Sigmoid colon (tissue), 7 donors: Measurements from ENCODE around the gene TUT4. TPM values are rescaled to one million over a fixed set of nuclear protein-coding genes. Genes with fewer than 3 reads are reported as not detected.

Experiments used
- DNase-seq: peaks from one replicate; pipeline ENCODE4 v3.0.0-alpha.2; 2019
- H3K27ac ChIP-seq, 4 donors: fragments of 200-600 bp; sonication (generic); one replicate each; pipeline ENCODE4 v1.5.1; 2016 to 2019; ENCODE audit warnings: mild to moderate bottlenecking in 1 of 4
- H3K27me3 ChIP-seq, 3 donors: fragments of 200-600 bp; sonication (generic); one replicate each; pipeline ENCODE4 v1.5.1; 2019; ENCODE audit warnings: mild to moderate bottlenecking in 1 of 3
- H3K36me3 ChIP-seq, 4 donors: fragments of 200-600 bp; sonication (generic); one replicate each; pipeline ENCODE4 v1.5.1; 2016 to 2019
- H3K4me1 ChIP-seq, 4 donors: fragments of 200-600 bp; sonication (generic); one replicate each; pipeline ENCODE4 v1.5.1; 2017 to 2019
- H3K4me3 ChIP-seq, 4 donors: fragments of 200-600 bp; sonication (generic); one replicate each; pipeline ENCODE4 v1.5.1; 2017 to 2019; ENCODE audit warnings: mild to moderate bottlenecking in 2 of 4, moderate library complexity in 1 of 4
- H3K9me3 ChIP-seq, 4 donors: fragments of 200-600 bp in 3 of 4; sonication (generic) in 3 of 4; one replicate each; pipeline versions ENCODE4 v1.5.1 to v1.6.1; 2013 to 2019
- CTCF ChIP-seq, 4 experiments: fragments of 450-650 bp in 3 of 4; fragments of 200-600 bp in 1 of 4; IDR thresholded peaks; one replicate each; pipeline ENCODE4 v1.5.1; 2016 to 2019; ENCODE audit warnings: antibody characterized with exemption in 4 of 4, mild to moderate bottlenecking in 3 of 4, moderate library complexity in 2 of 4
- EP300 ChIP-seq, 4 donors: sonication (generic); formaldehyde crosslinking; IDR thresholded peaks; one replicate each; pipeline ENCODE4 v1.6.1; 2017; ENCODE audit warnings: antibody characterized with exemption in 4 of 4
- POLR2A ChIP-seq, 2 donors: fragments of 450-650 bp; IDR thresholded peaks; one replicate each; pipeline ENCODE4 v1.6.1; 2016; ENCODE audit warnings: antibody characterized with exemption in 2 of 2, mild to moderate bottlenecking in 2 of 2, moderate library complexity in 2 of 2
- POLR2AphosphoS5 ChIP-seq, 4 donors: sonication (generic); formaldehyde crosslinking; IDR thresholded peaks; one replicate each; pipeline ENCODE4 v1.6.1; 2017; ENCODE audit warnings: antibody characterized with exemption in 4 of 4
- WGBS, 2 donors: extraction: QIAGEN DNeasy Blood & Tissue Kit; methylation state at CpG; one replicate each; pipeline ENCODE4 v1.1.7; 2013; 5-methylcytosine and 5-hydroxymethylcytosine counted together
- intact Hi-C: fragments of 100-400 bp; cut with DNase I; formaldehyde crosslinking; loops from one replicate; pipeline ENCODE4 v1.15.1; 2023
- polyA plus RNA-seq, 3 donors: library from polyadenylated mRNA; stranded (reverse); fragments of 200-250 nt; gene quantifications; one replicate each; pipeline ENCODE4 v1.2.3, GENCODE V29; 2013
- total RNA-seq, 4 donors: library from RNA; depleted of rRNA; stranded (reverse); fragments of >200 nt; gene quantifications; one replicate each; pipeline ENCODE4 v1.1.0, GENCODE V29; 2016
- donor health status: healthy with polysubstance abuse.
- donor health status: Bipolar disorder and iron deficiency.
- donor health status: healthy.

TUT4 gene
- total and polyA plus RNA-seq, 7 donors: 3.2 to 66.9 (median 50.4) TPM

- TF ChIP-seq CTCF (IDR thresholded peaks at IDR 0.05) (no peak), POLR2AphosphoS5 (IDR thresholded peaks at IDR 0.05) (no peak), EP300 (IDR thresholded peaks at IDR 0.05) (no peak), POLR2A (IDR thresholded peaks at IDR 0.05) (no peak)
- no peaks in the 10 kb centered on the region for H3K9me3 ChIP-seq
- H3K36me3 ChIP-seq: no peaks in the 10 kb centered on the region
- H3K27me3 ChIP-seq: no peaks in the 10 kb centered on the region
- DNase-seq: no peak
- intact Hi-C loops: loop anchor here (2.0 to 5.0 kb wide), 3 partner anchors 48 to 152 kb away; partner anchors contain the start of genes COA7, GPX7, ORC1 and PRPF38A
- no peak overlapping the region for H3K4me3 ChIP-seq
- 17 to 47% methylated on average over 3 of the region's 3 CpGs for WGBS, 2 donors
- peak overlapping the region in 2 of 4 donors; percentile 92 to 96 for H3K27ac ChIP-seq
- H3K4me1 ChIP-seq: peaks cover 0 to 23% (median 14%) of the 10 kb centered on the region in 4 donors
Measured at GRCh38 chr1:52554756-52555155, 1.9 kb upstream of the TUT4 start.

- WGBS, 2 donors: 75 to 81% methylated on average over 6 of the region's 6 CpGs
- no peaks in the 10 kb centered on the region for H3K27me3 ChIP-seq
- H3K9me3 ChIP-seq: no peaks in the 10 kb centered on the region
- peaks cover 0 to 23% (median 14%) of the 10 kb centered on the region in 4 donors for H3K4me1 ChIP-seq
- DNase-seq: no peak
- H3K36me3 ChIP-seq: no peaks in the 10 kb centered on the region
- H3K27ac ChIP-seq: peak overlapping the region; percentile 88 to 96 (median 92)
- peak overlapping the region in 3 of 4 donors; percentile 95 to 99 (median 97) for H3K4me3 ChIP-seq
- TF ChIP-seq POLR2AphosphoS5 (IDR thresholded peaks at IDR 0.05) (no peak), EP300 (IDR thresholded peaks at IDR 0.05) (no peak), POLR2A (IDR thresholded peaks at IDR 0.05) (no peak)
- intact Hi-C loops: loop anchor here (2.0 to 5.0 kb wide), 3 partner anchors 49 to 152 kb away; partner anchors contain the start of genes COA7, GPX7, ORC1 and PRPF38A
Measured at GRCh38 chr1:52554267-52554640, 1.4 kb upstream of the TUT4 start.

- Histone ChIP-seq H3K27me3 (no peaks in the 10 kb centered on the region), H3K36me3 (no peaks in the 10 kb centered on the region), H3K27ac (peak overlapping the region; percentile 88 to 96 (median 92)), H3K9me3 (no peaks in the 10 kb centered on the region), H3K4me1 (peaks cover 0 to 26% (median 15%) of the 10 kb centered on the region in 4 donors), H3K4me3 (peak overlapping the region; percentile 93 to 99 (median 96))
- 4 to 6% methylated on average over 66 of the region's 66 CpGs for WGBS, 2 donors
- intact Hi-C loops: loop anchor here (2.0 to 5.0 kb wide), 4 partner anchors 49 to 195 kb away; partner anchors contain the start of genes COA7, GPX7, ORC1 and PRPF38A
- peak; percentile 93 for DNase-seq
- TF ChIP-seq POLR2AphosphoS5 (IDR thresholded peaks at IDR 0.05): peak; percentile 10 to 77 (median 50)
- no peak for TF ChIP-seq EP300 (IDR thresholded peaks at IDR 0.05)
- no peak for TF ChIP-seq CTCF (IDR thresholded peaks at IDR 0.05)
- TF ChIP-seq POLR2A (IDR thresholded peaks at IDR 0.05): peak in 1 of 2 donors; percentile 16
Measured at GRCh38 chr1:52553362-52554266, 722 bp upstream of the TUT4 start.

GRCh38 chr1:52552236-52552504 lies 722 bp downstream of the TUT4 start:
- DNase-seq: peak; percentile 69
- peak overlapping the region; percentile 93 to 99 (median 96) for H3K4me3 ChIP-seq
- TF ChIP-seq POLR2A (IDR thresholded peaks at IDR 0.05): no peak
- no peak for TF ChIP-seq POLR2AphosphoS5 (IDR thresholded peaks at IDR 0.05)
- no peak for TF ChIP-seq CTCF (IDR thresholded peaks at IDR 0.05)
- TF ChIP-seq EP300 (IDR thresholded peaks at IDR 0.05): no peak
- intact Hi-C loops: loop anchor here (2.0 to 5.0 kb wide), 3 partner anchors 145 to 197 kb away; partner anchors contain the start of genes COA7, ORC1 and PRPF38A
- H3K27ac ChIP-seq: peak overlapping the region; percentile 88 to 96 (median 92)
- WGBS, 2 donors: 0 to 1% methylated on average over 14 of the region's 14 CpGs
- H3K9me3 ChIP-seq: no peaks in the 10 kb centered on the region
- H3K27me3 ChIP-seq: no peaks in the 10 kb centered on the region
- peaks cover 0 to 37% (median 20%) of the 10 kb centered on the region in 4 donors for H3K4me1 ChIP-seq
- H3K36me3 ChIP-seq: no peaks in the 10 kb centered on the region
